T-cell (primary cell): ENCODE measurements around the gene POU2AF3. TPM values are rescaled to one million over a fixed set of nuclear protein-coding genes. Genes with fewer than 3 reads are reported as not detected.

ENCODE experiments used
- ATAC-seq, 4 experiments: fragments of 200-7000 bp in 3 of 4; fragments of 150-1000 bp in 1 of 4; cut with Tn5 transposase; replicated peaks in 1 of 4; 1 replicate in 3 of 4; 2 replicates in 1 of 4; pipeline ENCODE4 v1.10.0; 2021; ENCODE audit warnings: moderate library complexity in 3 of 4, mild to moderate bottlenecking in 2 of 4, moderate number of reproducible peaks in 1 of 4
- CTCF ChIA-PET, 2 donors: fragments of 300-600 bp; sonication (Branson Sonifier 250); formaldehyde crosslinking; loops; one replicate each; lab custom pipeline; 2022; ENCODE audit warnings: antibody characterized with exemption in 2 of 2; lab: Charles Lee
- POLR2A ChIA-PET, 2 donors: fragments of 300-600 bp; sonication (Branson Sonifier 250); formaldehyde crosslinking; loops; one replicate each; lab custom pipeline; 2022; ENCODE audit warnings: antibody characterized with exemption in 2 of 2; lab: Charles Lee
- DNase-seq, 35 experiments: peaks; one replicate each; pipeline versions ENCODE4 v3.0.0 to v3.0.0-alpha.2; 2013 to 2023
- H3K27ac ChIP-seq: one replicate; pipeline ENCODE4 v1.5.1; 2013; ENCODE audit warnings: low read length
- H3K27me3 ChIP-seq, 2 experiments: replicated peaks in 1 of 2; 1 replicate in 1 of 2; 2 replicates in 1 of 2; pipeline versions ENCODE4 v1.6.1 to v1.7.0; 2013; ENCODE audit warnings: low read length in 1 of 2, mixed read lengths in 1 of 2; ENCODE audit not compliant: control insufficient read depth in 2 of 2, insufficient read depth in 2 of 2; ENCODE audit errors: extremely low read depth in 1 of 2
- H3K36me3 ChIP-seq, 2 donors: 1 replicate in 1 of 2; 2 replicates in 1 of 2; pipeline versions ENCODE4 v1.6.1 to v1.7.0; 2013; ENCODE audit warnings: low read length in 1 of 2; ENCODE audit not compliant: control insufficient read depth in 2 of 2, insufficient read depth in 1 of 2; ENCODE audit errors: extremely low read depth in 1 of 2
- H3K4me1 ChIP-seq, 2 experiments: 1 replicate in 1 of 2; 2 replicates in 1 of 2; pipeline versions ENCODE4 v1.6.1 to v1.7.0; 2013; ENCODE audit warnings: low read length in 2 of 2, mixed read lengths in 1 of 2; ENCODE audit not compliant: insufficient read depth in 2 of 2, control insufficient read depth in 1 of 2; ENCODE audit errors: extremely low read depth in 1 of 2
- H3K4me3 ChIP-seq, 2 donors: 1 replicate in 1 of 2; 2 replicates in 1 of 2; pipeline versions ENCODE4 v1.5.1 to v1.7.0; 2013; ENCODE audit warnings: mild to moderate bottlenecking in 2 of 2, low read length in 1 of 2, moderate library complexity in 1 of 2; ENCODE audit not compliant: control insufficient read depth in 1 of 2; ENCODE audit errors: extremely low read depth in 1 of 2
- H3K9me3 ChIP-seq: 2 replicates; pipeline ENCODE4 v1.7.0; 2013
- H3K27ac Mint-ChIP-seq, 2 donors: one replicate each; pipeline ENCODE4 v1.8.0; 2020 to 2021; ENCODE audit warnings: mild to moderate bottlenecking in 2 of 2, mixed read lengths in 2 of 2
- H3K27me3 Mint-ChIP-seq, 2 donors: one replicate each; pipeline ENCODE4 v1.8.0; 2021 to 2022; ENCODE audit warnings: mixed read lengths in 2 of 2
- H3K36me3 Mint-ChIP-seq: one replicate; pipeline ENCODE4 v1.8.0; 2021; ENCODE audit warnings: mixed read lengths
- H3K4me1 Mint-ChIP-seq, 3 donors: one replicate each; pipeline ENCODE4 v1.8.0; 2020 to 2022; ENCODE audit warnings: mixed read lengths in 3 of 3, mild to moderate bottlenecking in 1 of 3
- H3K4me3 Mint-ChIP-seq, 3 donors: one replicate each; pipeline ENCODE4 v1.8.0; 2020 to 2022; ENCODE audit warnings: mild to moderate bottlenecking in 3 of 3, mixed read lengths in 3 of 3, moderate library complexity in 3 of 3
- H3K9me3 Mint-ChIP-seq, 3 donors: one replicate each; pipeline ENCODE4 v1.8.0; 2020 to 2022; ENCODE audit warnings: mixed read lengths in 3 of 3
- WGBS: methylation state at CpG from one replicate; pipeline ENCODE4 v1.1.5; 2013; ENCODE audit warnings: missing lambda C conversion rate; ENCODE audit not compliant: insufficient coverage; 5-methylcytosine and 5-hydroxymethylcytosine counted together
- total RNA-seq, 35 experiments: library from RNA in 6 of 35; stranded (reverse) in 6 of 35; fragments of 120-200 nt in 1 of 35; gene quantifications; one replicate each; pipeline versions ENCODE4 v1.2.1 to v1.2.4 and lab custom pipeline; 2013 to 2026

Gene POU2AF3
- total RNA-seq, 5 donors from 2014 or later (not counting 1 experiment from before 2014, with no cell fraction given) = not detected

- peaks cover 5 to 11% (median 5%) of the 10 kb centered on the region in 3 donors for H3K9me3 Mint-ChIP-seq
- H3K4me1 Mint-ChIP-seq = no peaks in the 10 kb centered on the region
- POLR2A ChIA-PET = no interaction called here
- H3K4me3 ChIP-seq = no peak overlapping the region
- no peak overlapping the region for H3K27ac ChIP-seq
- no peaks in the 10 kb centered on the region for H3K4me1 ChIP-seq
- CTCF ChIA-PET = no interaction called here
- no peaks in the 10 kb centered on the region for H3K9me3 ChIP-seq
- H3K27me3 ChIP-seq = peaks cover 0 to 11% of the 10 kb centered on the region in 2 experiments
- H3K4me3 Mint-ChIP-seq = no peak overlapping the region
- WGBS = 80% methylated on average over 1 of the region's 4 CpGs
- no peaks in the 10 kb centered on the region for H3K36me3 ChIP-seq
- ATAC-seq (no peak), DNase-seq (no peak)
- no peaks in the 10 kb centered on the region for H3K36me3 Mint-ChIP-seq
- no peaks in the 10 kb centered on the region for H3K27me3 Mint-ChIP-seq
- H3K27ac Mint-ChIP-seq = no peak overlapping the region
Observed at GRCh38 chr11:111336062-111336461, 37.7 kb downstream of the POU2AF3 start.

DNA sequence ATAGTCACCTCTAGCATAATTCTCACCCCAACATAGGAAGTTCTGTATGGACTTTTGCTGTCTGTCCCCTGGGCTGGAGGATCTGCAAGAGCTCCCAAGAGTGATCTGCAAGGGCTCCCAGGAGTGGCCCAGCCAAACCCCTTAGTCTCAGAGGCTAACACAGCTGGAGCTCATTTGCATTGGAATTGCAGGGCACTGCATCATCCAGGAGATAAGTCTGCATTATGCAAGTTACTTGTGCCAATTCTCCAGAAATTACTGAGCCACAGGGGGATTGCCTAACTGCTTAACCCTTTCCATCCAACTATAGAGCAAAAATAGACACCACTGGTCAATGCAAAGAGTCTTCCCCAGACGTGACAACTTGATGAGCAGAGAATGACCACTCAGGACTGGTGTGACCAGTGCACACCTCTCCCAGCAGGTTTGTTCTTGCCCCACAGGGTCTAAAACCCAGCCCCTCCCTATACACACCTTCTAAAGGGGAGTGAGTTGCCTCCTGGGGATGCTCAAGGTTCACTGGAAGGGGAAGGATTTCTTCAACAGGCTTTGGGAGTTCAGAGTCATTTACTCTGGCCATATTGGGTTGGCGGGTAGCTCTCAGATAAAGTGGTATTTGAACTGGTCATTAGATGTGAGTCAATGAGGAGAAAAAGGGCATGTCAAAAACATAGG lies 38.4 kb downstream of the POU2AF3 start:
- ATAC-seq (no peak), DNase-seq (no peak)
- Mint-ChIP-seq H3K27me3 (no peaks in the 10 kb centered on the region), H3K27ac (no peak overlapping the region), H3K36me3 (no peaks in the 10 kb centered on the region), H3K4me1 (no peaks in the 10 kb centered on the region), H3K9me3 (peaks cover 5 to 11% (median 5%) of the 10 kb centered on the region in 3 donors), H3K4me3 (no peak overlapping the region)
- H3K4me1 ChIP-seq = no peaks in the 10 kb centered on the region
- 100% methylated on average over 1 of the region's 2 CpGs for WGBS
- H3K9me3 ChIP-seq = no peaks in the 10 kb centered on the region
- CTCF ChIA-PET = interaction anchor here in 1 of 2 donors (0.5 kb wide), 1 partner anchor 10 kb away, joined by 4 read pairs; no protein-coding TSS in a partner anchor
- no peak overlapping the region for H3K27ac ChIP-seq
- no peaks in the 10 kb centered on the region for H3K36me3 ChIP-seq
- H3K27me3 ChIP-seq = peaks cover 0 to 11% of the 10 kb centered on the region in 2 experiments
- POLR2A ChIA-PET = no interaction called here
- H3K4me3 ChIP-seq = no peak overlapping the region

DNA sequence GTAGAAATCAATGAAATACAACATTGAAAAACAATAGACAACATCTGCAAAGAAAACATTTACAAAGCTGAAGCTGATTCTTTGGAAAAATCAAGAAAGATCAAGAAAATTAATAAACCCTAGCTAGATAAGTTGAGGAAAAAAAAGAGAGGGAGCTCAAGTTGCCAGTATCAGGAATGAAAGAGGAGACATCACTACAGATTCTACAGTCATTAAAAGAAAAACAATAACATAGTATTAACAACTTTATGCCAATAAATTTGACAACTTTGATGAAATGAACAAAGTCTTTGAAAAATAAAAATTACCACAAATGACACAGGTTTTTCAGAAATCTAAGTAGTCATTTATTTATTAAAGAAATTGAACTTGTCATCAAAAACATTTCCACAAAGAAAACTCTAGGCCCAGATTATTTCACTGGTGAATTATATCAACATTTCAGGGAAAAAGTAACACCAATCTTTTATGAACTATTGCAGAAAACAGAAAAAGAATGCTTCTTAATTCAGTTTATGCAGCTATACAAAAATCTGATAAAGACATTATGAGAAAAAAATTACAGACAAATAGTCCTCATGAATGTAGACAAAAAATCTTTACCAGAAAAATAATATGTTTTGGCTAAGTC lies 41.5 kb downstream of the POU2AF3 start:
- no peaks in the 10 kb centered on the region for H3K36me3 Mint-ChIP-seq
- ATAC-seq = no peak
- no peaks in the 10 kb centered on the region for H3K36me3 ChIP-seq
- ChIA-PET CTCF (interaction anchor here in 1 of 2 donors (1.0 kb wide), 1 partner anchor 57 kb away, joined by 3 read pairs; no protein-coding TSS in a partner anchor), POLR2A (no interaction called here)
- no peak overlapping the region for H3K27ac ChIP-seq
- no peak overlapping the region for H3K4me3 ChIP-seq
- H3K9me3 Mint-ChIP-seq = peaks cover 5 to 11% (median 5%) of the 10 kb centered on the region in 3 donors
- no peak overlapping the region for H3K27ac Mint-ChIP-seq
- DNase-seq = no peak
- H3K4me1 ChIP-seq = no peaks in the 10 kb centered on the region
- no peaks in the 10 kb centered on the region for H3K4me1 Mint-ChIP-seq
- H3K27me3 ChIP-seq = peaks cover 0 to 5% of the 10 kb centered on the region in 2 experiments
- no peaks in the 10 kb centered on the region for H3K27me3 Mint-ChIP-seq
- no peak overlapping the region for H3K4me3 Mint-ChIP-seq
- no peaks in the 10 kb centered on the region for H3K9me3 ChIP-seq

GRCh38 chr11:111342329-111342728 lies 44.0 kb downstream of the POU2AF3 start:
- no CpG with 5 or more reads among the region's 3 CpGs for WGBS
- H3K36me3 Mint-ChIP-seq = no peaks in the 10 kb centered on the region
- Histone ChIP-seq H3K9me3 (no peaks in the 10 kb centered on the region), H3K4me3 (no peak overlapping the region), H3K36me3 (no peaks in the 10 kb centered on the region), H3K4me1 (no peaks in the 10 kb centered on the region), H3K27me3 (no peaks in the 10 kb centered on the region), H3K27ac (no peak overlapping the region)
- no peak overlapping the region for H3K27ac Mint-ChIP-seq
- H3K27me3 Mint-ChIP-seq = no peaks in the 10 kb centered on the region
- H3K9me3 Mint-ChIP-seq = peaks cover 5 to 11% (median 5%) of the 10 kb centered on the region in 3 donors
- H3K4me3 Mint-ChIP-seq = no peak overlapping the region
- ChIA-PET CTCF (no interaction called here), POLR2A (no interaction called here)
- ATAC-seq = no peak
- no peak for DNase-seq
- no peaks in the 10 kb centered on the region for H3K4me1 Mint-ChIP-seq

DNA sequence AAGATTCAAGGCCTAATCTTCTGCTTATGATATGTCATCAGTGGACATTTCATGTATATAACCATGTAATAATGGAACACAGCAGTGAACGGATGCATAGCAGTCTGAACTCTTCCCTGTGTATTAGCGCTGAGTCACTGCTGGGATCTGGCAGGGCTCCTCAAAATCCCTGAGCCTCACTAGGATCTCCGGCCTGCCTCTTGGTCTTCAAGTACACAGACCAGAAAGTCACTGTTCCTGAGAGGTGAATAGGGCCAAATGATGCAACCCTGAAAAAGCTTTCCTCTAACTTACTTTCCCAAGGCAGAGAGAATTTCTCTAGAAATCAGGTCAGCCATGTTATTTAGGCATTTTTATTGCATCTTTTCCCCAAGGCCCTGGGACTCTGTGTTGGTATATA lies 45.7 kb downstream of the POU2AF3 start:
- ATAC-seq = no peak
- no peak overlapping the region for H3K4me3 ChIP-seq
- no peaks in the 10 kb centered on the region for H3K36me3 ChIP-seq
- no peak overlapping the region for H3K27ac ChIP-seq
- no peaks in the 10 kb centered on the region for H3K27me3 ChIP-seq
- Mint-ChIP-seq H3K4me1 (no peaks in the 10 kb centered on the region), H3K9me3 (peaks cover 5% of the 10 kb centered on the region in 3 donors), H3K27ac (no peak overlapping the region), H3K36me3 (no peaks in the 10 kb centered on the region), H3K4me3 (no peak overlapping the region), H3K27me3 (no peaks in the 10 kb centered on the region)
- no peaks in the 10 kb centered on the region for H3K9me3 ChIP-seq
- 100% methylated on average over 2 of the region's 3 CpGs for WGBS
- no peaks in the 10 kb centered on the region for H3K4me1 ChIP-seq
- POLR2A ChIA-PET = interaction anchor here in 1 of 2 donors (0.6 kb wide), 1 partner anchor 893 kb away, joined by 3 read pairs; no protein-coding TSS in a partner anchor
- no peak for DNase-seq
- CTCF ChIA-PET = no interaction called here

GRCh38 chr11:111347002-111347722 lies 48.8 kb downstream of the POU2AF3 start:
- H3K4me1 Mint-ChIP-seq = no peaks in the 10 kb centered on the region
- Histone ChIP-seq H3K4me3 (no peak overlapping the region), H3K36me3 (no peaks in the 10 kb centered on the region), H3K4me1 (no peaks in the 10 kb centered on the region), H3K27me3 (no peaks in the 10 kb centered on the region), H3K27ac (no peak overlapping the region), H3K9me3 (no peaks in the 10 kb centered on the region)
- H3K27ac Mint-ChIP-seq = no peak overlapping the region
- ATAC-seq (no peak), DNase-seq (no peak)
- POLR2A ChIA-PET = no interaction called here
- H3K4me3 Mint-ChIP-seq = no peak overlapping the region
- CTCF ChIA-PET = no interaction called here
- no peaks in the 10 kb centered on the region for H3K9me3 Mint-ChIP-seq
- no peaks in the 10 kb centered on the region for H3K36me3 Mint-ChIP-seq
- H3K27me3 Mint-ChIP-seq = peaks cover 0 to 4% of the 10 kb centered on the region in 2 donors
- no CpG with 5 or more reads among the region's 6 CpGs for WGBS
